ENCODE data around the gene SORCS3. TPM values are rescaled to one million over a fixed set of nuclear protein-coding genes. Genes with fewer than 3 reads are reported as not detected.

SORCS3 gene
- total RNA-seq, 1 experiment from 2014 or later: 0.04 TPM

DNA sequence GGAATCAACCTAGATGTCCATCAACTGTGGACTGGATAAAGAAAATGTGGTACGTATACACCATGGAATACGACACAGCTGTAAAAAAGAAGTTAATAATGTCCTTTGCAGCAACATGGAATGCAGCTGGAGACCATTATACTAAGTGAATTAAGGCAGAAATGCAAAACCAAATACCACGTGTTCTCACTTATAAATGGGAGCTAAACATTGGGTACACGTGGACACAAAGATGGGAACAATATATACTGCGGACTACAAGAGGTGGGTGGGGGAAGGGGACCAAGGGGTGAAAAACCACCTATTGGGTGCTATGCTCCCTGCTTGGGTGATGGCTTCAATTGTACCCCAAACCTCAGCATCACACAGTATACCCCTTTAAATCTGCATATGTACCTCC lies 385.5 kb downstream of the SORCS3 start:
- Mint-ChIP-seq H3K27me3 (ENCODE audit: low read depth) (peaks cover 4% of the 10 kb centered on the region; the same call in 1 of the 2 replicates), H3K4me1 (peaks cover 33 to 42% of the 10 kb centered on the region in 2 experiments), H3K27ac (no peak overlapping the region), H3K4me3 (no peak overlapping the region), H3K36me3 (ENCODE audit: insufficient read depth in 1 of 3, low read depth in 3 of 3) (peaks cover 0 to 4% (median 0%) of the 10 kb centered on the region in 3 experiments; a peak in 1 of 7 replicates), H3K9me3 (no peaks in the 10 kb centered on the region; a peak in 1 of 5 replicates)
- Histone ChIP-seq H3K4me2 (ENCODE audit: insufficient read depth, insufficient read length, low read length) (no peak overlapping the region), H3K56ac (ENCODE audit: insufficient read length, low read depth, low read length) (no peak overlapping the region), H3K27me3 (ENCODE audit: insufficient read depth, low read length) (no peaks in the 10 kb centered on the region), H2BK120ac (ENCODE audit: low read depth, low read length, poor library complexity, severe bottlenecking) (no peak overlapping the region), H3K4ac (ENCODE audit: low read depth, low read length) (no peak overlapping the region), H3K23me2 (ENCODE audit: insufficient read length, low read depth, low read length, poor library complexity, severe bottlenecking) (no peaks in the 10 kb centered on the region), H3K14ac (ENCODE audit: insufficient read depth, low read length) (no peak overlapping the region), H4K8ac (replicated peaks; ENCODE audit: insufficient read length, low read depth, low read length) (no peak overlapping the region), H3T11ph (ENCODE audit: low read length) (no peak overlapping the region), H3K4me1 (ENCODE audit: insufficient read depth, low read length) (peaks cover 9% of the 10 kb centered on the region; the same call in 1 of the 2 replicates), H3K23ac (ENCODE audit: insufficient read length, low read depth, low read length) (no peak overlapping the region), H4K5ac (ENCODE audit: insufficient read length, low read depth, low read length) (no peak overlapping the region), H2BK5ac (ENCODE audit: insufficient read length, low read length) (no peak overlapping the region), H3K9ac (ENCODE audit: extremely low read depth, insufficient read length, low read length) (no peak overlapping the region), H3K9me3 (ENCODE audit: control insufficient read depth, low read depth, low read length) (no peaks in the 10 kb centered on the region), H2AFZ (ENCODE audit: low read length) (no peak overlapping the region), H3K18ac (ENCODE audit: insufficient read length, low read depth, low read length) (no peak overlapping the region), H2BK15ac (ENCODE audit: low read depth, low read length) (no peak overlapping the region), H2BK20ac (ENCODE audit: low read depth, low read length, poor library complexity, severe bottlenecking) (no peak overlapping the region), H3K79me2 (ENCODE audit: insufficient read depth, low read length) (no peaks in the 10 kb centered on the region), H4K91ac (ENCODE audit: insufficient read length, low read depth, low read length) (no peak overlapping the region), H4K20me1 (ENCODE audit: control insufficient read depth, insufficient read depth, insufficient read length) (no peaks in the 10 kb centered on the region), H2BK12ac (ENCODE audit: insufficient read length, low read depth, low read length) (no peak overlapping the region), H3K79me1 (ENCODE audit: insufficient read depth, low read depth, low read length, poor library complexity, severe bottlenecking) (no peaks in the 10 kb centered on the region), H2AK5ac (ENCODE audit: insufficient read length, low read length) (no peak overlapping the region), H3K27ac (ENCODE audit: insufficient read length, low read depth, low read length) (no peak overlapping the region)
- no CpG with 5 or more reads among the region's 5 CpGs for WGBS (ENCODE audit: extremely low coverage, insufficient read length, low lambda C conversion rate)
- DNase-seq: no peak
- TF ChIP-seq, protein P1, sequence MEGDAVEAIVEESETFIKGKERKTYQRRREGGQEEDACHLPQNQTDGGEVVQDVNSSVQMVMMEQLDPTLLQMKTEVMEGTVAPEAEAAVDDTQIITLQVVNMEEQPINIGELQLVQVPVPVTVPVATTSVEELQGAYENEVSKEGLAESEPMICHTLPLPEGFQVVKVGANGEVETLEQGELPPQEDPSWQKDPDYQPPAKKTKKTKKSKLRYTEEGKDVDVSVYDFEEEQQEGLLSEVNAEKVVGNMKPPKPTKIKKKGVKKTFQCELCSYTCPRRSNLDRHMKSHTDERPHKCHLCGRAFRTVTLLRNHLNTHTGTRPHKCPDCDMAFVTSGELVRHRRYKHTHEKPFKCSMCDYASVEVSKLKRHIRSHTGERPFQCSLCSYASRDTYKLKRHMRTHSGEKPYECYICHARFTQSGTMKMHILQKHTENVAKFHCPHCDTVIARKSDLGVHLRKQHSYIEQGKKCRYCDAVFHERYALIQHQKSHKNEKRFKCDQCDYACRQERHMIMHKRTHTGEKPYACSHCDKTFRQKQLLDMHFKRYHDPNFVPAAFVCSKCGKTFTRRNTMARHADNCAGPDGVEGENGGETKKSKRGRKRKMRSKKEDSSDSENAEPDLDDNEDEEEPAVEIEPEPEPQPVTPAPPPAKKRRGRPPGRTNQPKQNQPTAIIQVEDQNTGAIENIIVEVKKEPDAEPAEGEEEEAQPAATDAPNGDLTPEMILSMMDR (conservative IDR thresholded peaks at IDR 0.05): no peak

All from H9 (cell line).